T-helper 1 cell treated with Interleukin-12 subunit alpha and Interleukin-12 subunit beta and Interleukin-4 antibody, amounts not matched to agents 30 ng/mL and 1 ng/mL, for 36 hours (primary cell): ENCODE data around the gene CAB39. TPM values are rescaled to one million over a fixed set of nuclear protein-coding genes. Genes with fewer than 3 reads are reported as not detected.
"Not testable (repeated sequence)": the region's sequence is repeated elsewhere in the genome, so short reads cannot be mapped to it uniquely, and the experiment has no call there.

ENCODE experiments used
- intact Hi-C: fragments of 100-400 bp; cut with micrococcal nuclease; formaldehyde crosslinking; loops from one replicate; pipeline ENCODE4 v1.15.1; 2024
- total RNA-seq: library from RNA; stranded (reverse); gene quantifications from 2 replicates; pipeline ENCODE4 v1.2.3, GENCODE V29; 2022

CAB39 gene
- total RNA-seq, 1 donor from 2014 or later: 255 TPM

DNA sequence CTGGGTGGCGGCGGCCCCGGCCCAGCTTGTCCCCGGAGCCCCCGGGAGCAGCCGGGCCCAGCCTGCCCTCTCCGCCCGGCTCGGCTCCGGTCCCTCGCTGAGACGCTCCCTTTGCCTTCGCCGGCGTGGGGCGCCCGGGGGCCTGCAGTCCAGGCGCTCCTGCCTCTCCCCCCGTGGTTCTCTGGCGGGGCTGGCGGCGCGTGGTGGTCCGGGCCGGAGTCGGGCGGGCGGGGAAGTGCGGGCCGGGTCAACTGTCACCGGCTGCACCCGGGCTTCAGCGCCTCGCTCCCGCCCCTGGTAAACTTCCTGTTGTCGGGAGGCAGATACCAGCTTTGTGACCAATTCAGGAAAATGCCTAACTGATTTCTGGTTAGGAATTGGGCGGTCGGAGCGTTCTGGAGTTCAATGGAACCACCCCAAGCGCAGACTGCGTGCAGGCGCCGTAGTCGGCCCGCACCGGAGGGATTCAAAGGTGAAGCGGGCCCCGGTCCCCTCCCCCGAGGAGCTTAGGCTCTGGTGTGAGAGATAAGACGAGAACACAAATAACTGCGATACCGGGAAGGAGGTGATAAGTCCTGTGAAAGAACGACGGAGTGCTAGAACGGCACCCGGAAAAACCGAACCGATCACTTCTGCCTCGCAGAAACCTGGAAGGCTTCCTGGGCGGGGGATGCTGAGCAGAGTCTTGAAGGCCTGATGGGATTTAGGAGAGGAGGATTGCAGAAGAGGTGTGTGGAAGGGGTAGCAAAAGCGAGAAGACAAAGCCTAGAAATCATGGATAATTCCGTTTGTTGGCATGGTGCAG is 891 bp downstream of the CAB39 start:
- intact Hi-C loops: loop anchor here (1.0 to 10.0 kb wide), 15 partner anchors 10 to 891 kb away; partner anchors contain the start of genes FBXO36, NCL, PSMD1 and SP100

DNA sequence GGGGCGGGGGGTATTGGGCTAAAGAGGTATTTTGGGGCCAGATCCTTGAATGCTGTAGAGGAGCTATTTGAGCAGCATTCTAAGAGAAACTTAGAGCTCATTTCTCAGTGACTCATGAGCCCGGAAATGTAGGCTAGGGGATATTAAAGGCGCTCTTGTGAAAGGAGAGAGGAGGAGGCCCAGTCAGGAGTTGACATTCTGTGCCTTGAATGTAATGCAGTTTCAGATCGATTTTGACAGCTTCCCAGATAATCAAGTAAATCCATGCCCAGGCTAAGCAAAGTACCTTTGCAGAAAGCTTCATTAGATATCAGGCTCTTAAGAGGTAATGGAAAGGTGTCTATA is 1.5 kb downstream of the CAB39 start:
- intact Hi-C loops: loop anchor here (1.0 to 10.0 kb wide), 12 partner anchors 9 to 892 kb away; partner anchors contain the start of genes FBXO36, NCL, SP100 and SP140

DNA sequence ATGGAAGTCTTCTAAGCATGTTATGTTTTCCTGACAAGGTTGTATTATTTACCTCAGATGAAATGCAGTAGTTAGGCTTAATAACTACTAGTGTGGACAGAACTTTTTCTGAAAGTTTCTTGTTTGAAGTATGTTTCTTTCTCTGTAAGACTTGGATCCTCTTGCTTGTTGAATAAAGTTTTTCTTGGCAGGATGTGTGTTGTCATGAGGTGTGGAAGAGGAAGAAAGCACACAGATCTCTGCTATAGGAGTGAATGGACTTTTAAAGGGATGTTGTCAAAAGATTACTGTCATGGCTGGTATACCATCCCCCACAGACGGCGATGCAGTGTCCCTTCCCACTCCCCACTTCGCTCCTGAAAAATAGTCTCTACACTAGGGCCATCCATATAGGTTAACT is 2.6 kb downstream of the CAB39 start:
- intact Hi-C loops: loop anchor here (2.0 to 10.0 kb wide), 5 partner anchors 36 to 792 kb away; partner anchors contain the start of genes FBXO36, SP140 and TRIP12

- intact Hi-C loops: loop anchor here (10.0 kb wide), 1 partner anchor 272 kb away; no protein-coding TSS in a partner anchor
Measured at GRCh38 chr2:230716588-230716987, 3.9 kb downstream of the CAB39 start.

DNA sequence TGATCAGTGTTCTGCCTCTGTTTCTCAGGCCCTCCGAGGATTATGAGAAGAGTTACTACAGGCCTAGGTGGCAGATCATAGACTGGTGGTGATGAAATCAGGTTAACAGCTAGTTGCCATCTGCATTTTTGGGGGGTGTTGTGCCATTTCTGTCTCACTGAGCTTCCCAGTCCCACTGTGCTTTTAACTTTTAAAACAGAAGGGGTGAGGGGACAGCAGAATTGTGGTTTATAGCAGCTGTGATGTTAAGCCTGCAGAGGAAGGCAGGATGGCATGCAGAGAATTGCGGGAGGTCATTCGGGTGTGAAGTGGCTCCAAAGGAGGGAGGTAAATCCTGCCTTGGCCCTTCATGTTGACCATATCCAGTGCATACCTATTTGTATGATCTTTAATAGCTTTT is 5.0 kb downstream of the CAB39 start:
- intact Hi-C loops: loop anchor here (10.0 kb wide), 1 partner anchor 273 kb away; no protein-coding TSS in a partner anchor

GRCh38 chr2:230719340-230719739 is 6.7 kb downstream of the CAB39 start:
- intact Hi-C loops: loop anchor here (10.0 kb wide), 1 partner anchor 275 kb away; no protein-coding TSS in a partner anchor

GRCh38 chr2:230721712-230722111 is 9.1 kb downstream of the CAB39 start:
- intact Hi-C loops: loop anchor here (1.0 to 2.0 kb wide), 2 partner anchors 17 to 73 kb away; no protein-coding TSS in a partner anchor

- intact Hi-C loops: loop anchor here (1.0 to 2.0 kb wide), 2 partner anchors 16 to 72 kb away; no protein-coding TSS in a partner anchor
Measured at GRCh38 chr2:230722207-230722885, 9.7 kb downstream of the CAB39 start.

- intact Hi-C loops: loop anchor here (1.0 to 2.0 kb wide), 2 partner anchors 9 to 71 kb away; no protein-coding TSS in a partner anchor
Measured at GRCh38 chr2:230723363-230723762, 10.7 kb downstream of the CAB39 start.

DNA sequence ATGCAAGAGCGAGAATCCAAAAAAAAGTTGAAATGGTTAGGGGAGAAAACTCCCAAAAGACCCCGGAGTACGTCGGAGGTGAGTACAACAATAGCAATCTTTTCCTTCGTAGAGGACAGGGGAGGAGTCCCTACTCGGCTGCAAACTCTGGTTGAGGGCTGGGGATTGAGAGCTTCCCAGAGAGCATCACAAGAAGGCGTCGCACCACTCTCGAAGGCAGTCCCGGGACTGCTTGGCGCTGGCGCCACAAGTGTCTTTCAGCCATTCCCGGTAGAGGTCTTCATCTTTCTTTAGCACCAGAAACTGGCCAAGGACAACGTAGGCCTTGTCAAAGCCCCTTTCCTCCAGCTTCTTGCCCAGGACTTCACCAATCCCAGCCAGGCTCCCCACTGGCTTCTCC is 12.3 kb downstream of the CAB39 start:
- intact Hi-C loops: not testable (repeated sequence)

GRCh38 chr2:230731512-230731911 is 18.9 kb downstream of the CAB39 start:
- intact Hi-C loops: no loop called here

DNA sequence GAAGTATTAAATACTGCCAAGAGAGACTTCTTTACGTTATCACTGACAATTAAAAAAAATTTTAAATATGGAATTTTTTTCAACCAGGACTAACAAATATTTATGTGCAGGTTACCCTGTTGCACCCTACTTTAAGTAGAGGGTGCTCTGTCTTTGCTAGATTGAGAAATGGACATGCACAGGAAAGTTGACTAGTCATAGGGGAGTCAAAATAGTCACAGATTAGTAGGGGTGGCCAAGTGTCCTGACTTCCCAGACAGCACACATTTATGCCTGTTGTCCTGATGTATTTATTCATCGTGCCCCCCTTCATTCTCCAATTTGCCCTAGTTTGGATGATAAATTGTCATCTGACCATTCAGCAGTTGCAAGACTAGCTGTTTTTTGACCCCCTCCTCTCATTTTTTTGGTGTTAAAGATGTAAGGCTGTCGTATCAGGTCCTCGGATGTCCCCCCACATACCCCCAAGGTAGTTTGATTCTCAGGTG is 20.3 kb downstream of the CAB39 start:
- intact Hi-C loops: no loop called here

DNA sequence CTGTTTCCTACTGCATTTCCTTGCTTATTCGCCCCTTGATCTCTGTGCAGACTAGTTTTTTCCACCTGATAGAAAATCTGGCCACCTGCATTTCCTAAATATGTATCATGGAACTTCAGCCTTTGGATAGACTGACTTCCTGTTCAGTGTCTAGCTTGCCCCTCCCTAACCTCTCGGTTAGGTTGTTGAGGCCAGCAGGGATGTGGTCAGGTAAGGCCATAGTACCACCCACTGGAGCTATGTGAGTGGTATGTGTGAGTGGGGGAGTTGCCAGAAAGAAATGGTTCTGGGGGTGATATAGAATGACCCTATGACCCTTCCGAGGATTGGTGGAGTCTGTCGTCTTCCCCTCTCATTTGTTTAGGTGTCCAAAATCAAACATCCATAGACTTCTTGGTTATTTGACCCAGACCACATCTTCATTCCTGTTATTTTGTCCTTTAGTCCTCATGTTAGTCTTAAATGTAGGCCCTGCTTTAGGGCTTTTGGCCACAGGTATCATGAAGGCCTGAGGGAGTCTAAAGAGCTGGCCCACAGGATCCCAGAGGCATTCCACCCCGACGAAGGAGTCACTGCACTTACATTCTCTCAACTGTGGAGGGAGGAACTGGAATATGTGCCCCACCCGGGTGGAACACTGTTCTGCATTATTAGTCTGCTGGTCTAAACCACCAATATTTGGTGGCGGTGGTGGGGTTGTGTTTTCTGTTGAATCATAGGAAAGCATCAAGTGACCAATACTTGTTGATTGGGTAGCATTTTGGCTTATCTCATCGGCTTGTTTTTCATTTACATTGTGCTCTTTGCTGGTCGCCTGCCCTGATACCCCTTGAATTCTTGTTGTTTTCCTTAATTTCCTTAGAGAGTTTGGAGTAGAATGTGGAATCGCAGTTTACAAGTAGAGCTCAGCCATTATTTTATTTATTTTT is 21.9 kb downstream of the CAB39 start:
- intact Hi-C loops: no loop called here

DNA sequence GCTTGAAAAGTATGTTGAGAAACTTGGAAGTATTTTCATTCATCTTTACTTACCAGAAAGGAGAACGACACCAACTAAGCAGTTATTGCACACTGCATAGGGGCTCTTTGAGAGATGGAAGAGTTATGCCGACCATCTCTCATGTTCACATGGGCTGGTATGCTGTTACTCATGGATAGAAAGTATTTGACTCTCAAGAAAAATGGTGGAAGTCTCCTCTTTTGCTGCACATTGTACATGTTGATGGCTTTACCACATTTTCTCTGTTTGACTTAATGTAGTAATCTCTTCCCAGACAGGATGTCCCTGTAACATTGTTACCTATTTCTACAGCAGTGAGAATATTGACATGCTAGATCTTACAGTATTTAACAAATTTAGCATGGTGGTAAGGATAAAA is 23.2 kb downstream of the CAB39 start:
- intact Hi-C loops: no loop called here

GRCh38 chr2:230737300-230737699 is 24.7 kb downstream of the CAB39 start:
- intact Hi-C loops: no loop called here

GRCh38 chr2:230737791-230738226 is 25.2 kb downstream of the CAB39 start:
- intact Hi-C loops: loop anchor here (1.0 kb wide), 1 partner anchor 16 kb away; no protein-coding TSS in a partner anchor

GRCh38 chr2:230738391-230738811 is 25.8 kb downstream of the CAB39 start:
- intact Hi-C loops: loop anchor here (1.0 kb wide), 1 partner anchor 16 kb away; no protein-coding TSS in a partner anchor

GRCh38 chr2:230738924-230739323 is 26.3 kb downstream of the CAB39 start:
- intact Hi-C loops: loop anchor here (1.0 kb wide), 1 partner anchor 17 kb away; no protein-coding TSS in a partner anchor

GRCh38 chr2:230739961-230740360 is 27.3 kb downstream of the CAB39 start:
- intact Hi-C loops: no loop called here

DNA sequence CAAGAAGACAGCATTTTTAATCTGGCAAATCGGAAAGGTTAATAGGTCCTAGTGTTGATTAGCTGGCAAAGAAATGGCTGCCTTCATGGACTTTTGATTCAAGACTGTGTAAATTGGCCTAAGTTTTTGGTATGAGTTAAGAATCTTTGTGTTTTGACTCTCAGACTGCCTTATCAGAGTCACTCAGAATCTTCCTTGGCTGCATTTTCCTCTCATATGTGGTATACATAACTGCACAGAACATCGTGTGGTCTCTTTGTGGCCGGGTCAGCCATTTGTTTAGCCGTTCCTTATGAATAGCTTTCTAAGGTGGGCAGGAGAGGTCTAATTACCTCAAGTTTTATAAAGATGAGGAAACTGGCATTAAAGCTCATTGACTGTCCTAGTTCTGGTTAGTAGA is 30.1 kb downstream of the CAB39 start:
- intact Hi-C loops: no loop called here
